H9 (cell line): ENCODE measurements around the gene PAX3. TPM values are rescaled to one million over a fixed set of nuclear protein-coding genes. Genes with fewer than 3 reads are reported as not detected.

ENCODE experiments used
- DNase-seq: peaks from one replicate; pipeline ENCODE4 v3.0.0-alpha.2; 2017
- H2AFZ ChIP-seq: one replicate; pipeline ENCODE4 v1.6.1; 2013; ENCODE audit warnings: mild to moderate bottlenecking, low read length, control low read depth, moderate library complexity
- H2AK5ac ChIP-seq: 2 replicates; pipeline ENCODE4 v1.6.1; 2013; ENCODE audit warnings: low read length, control low read depth, mixed read lengths; ENCODE audit not compliant: insufficient read length
- H2BK120ac ChIP-seq: one replicate; pipeline ENCODE4 v1.6.1; 2013; ENCODE audit warnings: low read depth, mild to moderate bottlenecking, low read length, control low read depth, inconsistent platforms; ENCODE audit not compliant: poor library complexity, severe bottlenecking
- H2BK12ac ChIP-seq: 2 replicates; pipeline ENCODE4 v1.6.1; 2013; ENCODE audit warnings: low read length, control low read depth, mixed read lengths, low read depth; ENCODE audit not compliant: insufficient read length
- H2BK15ac ChIP-seq: 2 replicates; pipeline ENCODE4 v1.6.1; 2013; ENCODE audit warnings: low read depth, low read length, control low read depth
- H2BK20ac ChIP-seq: one replicate; pipeline ENCODE4 v1.6.1; 2013; ENCODE audit warnings: low read depth, mild to moderate bottlenecking, low read length, control low read depth, inconsistent platforms; ENCODE audit not compliant: poor library complexity, severe bottlenecking
- H2BK5ac ChIP-seq: 2 replicates; pipeline ENCODE4 v1.6.1; 2013; ENCODE audit warnings: low read length, control low read depth, mixed read lengths; ENCODE audit not compliant: insufficient read length
- H3K14ac ChIP-seq: 2 replicates; pipeline ENCODE4 v1.6.1; 2013; ENCODE audit warnings: low read length, control low read depth; ENCODE audit not compliant: insufficient read depth
- H3K18ac ChIP-seq: 2 replicates; pipeline ENCODE4 v1.6.1; 2013; ENCODE audit warnings: low read depth, mild to moderate bottlenecking, mixed read lengths, low read length, control low read depth; ENCODE audit not compliant: insufficient read length
- H3K23ac ChIP-seq: 2 replicates; pipeline ENCODE4 v1.6.1; 2013; ENCODE audit warnings: low read length, control low read depth, mixed read lengths, low read depth; ENCODE audit not compliant: insufficient read length
- H3K23me2 ChIP-seq: 2 replicates; pipeline ENCODE4 v1.6.1; 2013; ENCODE audit warnings: low read depth, mild to moderate bottlenecking, mixed read lengths, low read length, control low read depth; ENCODE audit not compliant: insufficient read length, poor library complexity, severe bottlenecking
- H3K27ac ChIP-seq: 2 replicates; pipeline ENCODE4 v1.5.1; 2013; ENCODE audit warnings: low read length, control low read depth, mixed read lengths, low read depth; ENCODE audit not compliant: insufficient read length
- H3K27me3 ChIP-seq: 2 replicates; pipeline ENCODE4 v1.6.1; 2013; ENCODE audit warnings: low read length, control low read depth, inconsistent platforms; ENCODE audit not compliant: insufficient read depth
- H3K4ac ChIP-seq: 2 replicates; pipeline ENCODE4 v1.6.1; 2013; ENCODE audit warnings: low read depth, mild to moderate bottlenecking, control low read depth, inconsistent platforms, low read length, moderate library complexity
- H3K4me1 ChIP-seq: 2 replicates; pipeline ENCODE4 v1.6.1; 2013; ENCODE audit warnings: low read length, control low read depth, inconsistent platforms; ENCODE audit not compliant: insufficient read depth
- H3K4me2 ChIP-seq: 2 replicates; pipeline ENCODE4 v1.6.1; 2013; ENCODE audit warnings: low read length, control low read depth, mixed read lengths; ENCODE audit not compliant: insufficient read length, insufficient read depth
- H3K56ac ChIP-seq: 2 replicates; pipeline ENCODE4 v1.6.1; 2013; ENCODE audit warnings: low read depth, mild to moderate bottlenecking, mixed read lengths, low read length, control low read depth; ENCODE audit not compliant: insufficient read length
- H3K79me1 ChIP-seq: 2 replicates; pipeline ENCODE4 v1.6.1; 2013; ENCODE audit warnings: low read depth, mild to moderate bottlenecking, moderate library complexity, low read length, control low read depth, inconsistent platforms; ENCODE audit not compliant: insufficient read depth, poor library complexity, severe bottlenecking
- H3K79me2 ChIP-seq: 2 replicates; pipeline ENCODE4 v1.6.1; 2013; ENCODE audit warnings: low read length, control low read depth, inconsistent platforms; ENCODE audit not compliant: insufficient read depth
- H3K9ac ChIP-seq: 2 replicates; pipeline ENCODE4 v1.6.1; 2013; ENCODE audit warnings: low read length, control low read depth, mixed read lengths; ENCODE audit not compliant: insufficient read length; ENCODE audit errors: extremely low read depth
- H3K9me3 ChIP-seq: one replicate; pipeline ENCODE4 v1.6.1; 2013; ENCODE audit warnings: low read depth, low read length, inconsistent platforms; ENCODE audit not compliant: control insufficient read depth
- H3T11ph ChIP-seq: one replicate; pipeline ENCODE4 v1.6.1; 2013; ENCODE audit warnings: mild to moderate bottlenecking, low read length, control low read depth, inconsistent platforms
- H4K20me1 ChIP-seq: one replicate; pipeline ENCODE4 v1.6.1; 2013; ENCODE audit not compliant: control insufficient read depth, insufficient read length, insufficient read depth
- H4K5ac ChIP-seq: 2 replicates; pipeline ENCODE4 v1.6.1; 2013; ENCODE audit warnings: low read depth, mild to moderate bottlenecking, mixed read lengths, low read length, control low read depth; ENCODE audit not compliant: insufficient read length
- H4K8ac ChIP-seq: replicated peaks from 2 replicates; pipeline ENCODE4 v1.6.1; 2013; ENCODE audit warnings: low read length, control low read depth, mixed read lengths, low read depth; ENCODE audit not compliant: insufficient read length
- H4K91ac ChIP-seq: 2 replicates; pipeline ENCODE4 v1.6.1; 2013; ENCODE audit warnings: low read depth, mild to moderate bottlenecking, moderate library complexity, mixed read lengths, low read length, control low read depth; ENCODE audit not compliant: insufficient read length
- H3K27ac Mint-ChIP-seq, 3 experiments: 2 replicates in 2 of 3; 3 replicates in 1 of 3; pipeline ENCODE4 v1.8.0; 2020 to 2021; ENCODE audit warnings: mixed read lengths in 3 of 3, mild to moderate bottlenecking in 1 of 3, moderate library complexity in 1 of 3
- H3K27me3 Mint-ChIP-seq: 2 replicates; pipeline ENCODE4 v1.8.0; 2021; ENCODE audit warnings: low read depth, mild to moderate bottlenecking, moderate library complexity, mixed read lengths
- H3K36me3 Mint-ChIP-seq, 3 experiments: 2 replicates in 2 of 3; 3 replicates in 1 of 3; pipeline ENCODE4 v1.8.0; 2020 to 2021; ENCODE audit warnings: low read depth in 3 of 3, mixed read lengths in 3 of 3; ENCODE audit not compliant: insufficient read depth in 1 of 3
- H3K4me1 Mint-ChIP-seq, 2 experiments: 2 replicates each; pipeline ENCODE4 v1.8.0; 2020; ENCODE audit warnings: mixed read lengths in 2 of 2
- H3K4me3 Mint-ChIP-seq, 2 experiments: 2 replicates in 1 of 2; 3 replicates in 1 of 2; pipeline ENCODE4 v1.8.0; 2020 to 2021; ENCODE audit warnings: mild to moderate bottlenecking in 2 of 2, mixed read lengths in 2 of 2, moderate library complexity in 1 of 2
- H3K9me3 Mint-ChIP-seq, 2 experiments: 2 replicates in 1 of 2; 3 replicates in 1 of 2; pipeline ENCODE4 v1.8.0; 2020; ENCODE audit warnings: mild to moderate bottlenecking in 2 of 2, mixed read lengths in 2 of 2, moderate library complexity in 1 of 2
- CTCF ChIP-seq: fragments of 200-600 bp; sonication (generic); conservative IDR thresholded peaks from 3 replicates; pipeline ENCODE4 v1.8.0; 2021; ENCODE audit warnings: antibody characterized with exemption, mild to moderate bottlenecking
- WGBS: extraction: QIAGEN DNeasy Blood & Tissue Kit; methylation state at CpG from one replicate; pipeline ENCODE4 v1.1.7; 2013; ENCODE audit warnings: missing lambda C conversion rate, low lambda C conversion rate, mixed read lengths; ENCODE audit not compliant: insufficient read length; ENCODE audit errors: extremely low coverage; 5-methylcytosine and 5-hydroxymethylcytosine counted together
- total RNA-seq: library from RNA; stranded (reverse); gene quantifications from 2 replicates; pipeline ENCODE4 v1.2.1, GENCODE V29; 2021

Gene PAX3
- total RNA-seq, 1 experiment from 2014 or later = not detected

GRCh38 chr2:222205136-222205535 is 93.7 kb downstream of the PAX3 start:
- Mint-ChIP-seq H3K36me3 (no peaks in the 10 kb centered on the region), H3K27ac (no peak overlapping the region), H3K9me3 (no peaks in the 10 kb centered on the region), H3K4me3 (no peak overlapping the region), H3K4me1 (peaks cover 19 to 25% of the 10 kb centered on the region in 2 experiments), H3K27me3 (peaks cover 3% of the 10 kb centered on the region)
- no peak overlapping the region for H4K91ac ChIP-seq
- H3K79me2 ChIP-seq = no peaks in the 10 kb centered on the region
- no peak overlapping the region for H3K4ac ChIP-seq
- no peak overlapping the region for H3K27ac ChIP-seq
- no peak overlapping the region for H3K23ac ChIP-seq
- H3K4me1 ChIP-seq = peaks cover 2% of the 10 kb centered on the region; the same call in 1 of the 2 replicates
- no peak overlapping the region for H2BK12ac ChIP-seq
- H3T11ph ChIP-seq = no peak overlapping the region
- no peaks in the 10 kb centered on the region for H3K79me1 ChIP-seq
- H3K9ac ChIP-seq = no peak overlapping the region
- H4K5ac ChIP-seq = no peak overlapping the region
- H2BK120ac ChIP-seq = no peak overlapping the region
- no peaks in the 10 kb centered on the region for H3K9me3 ChIP-seq
- H2BK20ac ChIP-seq = no peak overlapping the region
- no peak overlapping the region for H2BK5ac ChIP-seq
- no peaks in the 10 kb centered on the region for H3K27me3 ChIP-seq
- no peak overlapping the region for H3K56ac ChIP-seq
- no peak overlapping the region for H2AK5ac ChIP-seq
- no peak overlapping the region for H2AFZ ChIP-seq
- H2BK15ac ChIP-seq = no peak overlapping the region
- WGBS = no CpG with 5 or more reads among the region's 1 CpG
- H4K8ac ChIP-seq = no peak overlapping the region
- H3K23me2 ChIP-seq = no peaks in the 10 kb centered on the region
- H3K14ac ChIP-seq = no peak overlapping the region
- no peak for DNase-seq
- TF ChIP-seq CTCF = no peak
- no peaks in the 10 kb centered on the region for H4K20me1 ChIP-seq
- no peak overlapping the region for H3K18ac ChIP-seq
- no peak overlapping the region for H3K4me2 ChIP-seq
